Astrocyte (in vitro differentiated cells and primary cell): ENCODE data around the gene SLC25A21. TPM values are rescaled to one million over a fixed set of nuclear protein-coding genes. Genes with fewer than 3 reads are reported as not detected.

ENCODE experiments used
- DNase-seq: peaks from one replicate; pipeline ENCODE4 v3.0.0-alpha.2; 2010; ENCODE audit warnings: low read depth
- FAIRE-seq: peaks from 2 replicates; lab custom pipeline; 2011; peaks lifted over from hg19 to GRCh38; lab: Jason Lieb, UNC
- H2AFZ ChIP-seq: 2 replicates; pipeline ENCODE4 v1.6.0; 2012; ENCODE audit warnings: low read depth, low read length, inconsistent platforms
- H3K27ac ChIP-seq: 2 replicates; pipeline ENCODE4 v1.5.1; 2011; ENCODE audit warnings: low read depth, low read length, inconsistent platforms
- H3K27me3 ChIP-seq: 2 replicates; pipeline ENCODE4 v1.6.0; 2011; ENCODE audit warnings: low read length, inconsistent platforms; ENCODE audit not compliant: insufficient read depth
- H3K36me3 ChIP-seq: 2 replicates; pipeline ENCODE4 v1.5.1; 2011; ENCODE audit warnings: low read length, inconsistent platforms; ENCODE audit not compliant: insufficient read depth
- H3K4me1 ChIP-seq: 2 replicates; pipeline ENCODE4 v1.5.1; 2011; ENCODE audit warnings: low read length, inconsistent platforms; ENCODE audit not compliant: insufficient read depth
- H3K4me2 ChIP-seq: 2 replicates; pipeline ENCODE4 v1.6.0; 2012; ENCODE audit warnings: low read length, inconsistent platforms
- H3K4me3 ChIP-seq: 2 replicates; pipeline ENCODE4 v1.5.1; 2011; ENCODE audit warnings: low read depth, mild to moderate bottlenecking, low read length, inconsistent platforms; ENCODE audit not compliant: insufficient read depth
- H3K79me2 ChIP-seq: 2 replicates; pipeline ENCODE4 v1.6.0; 2012; ENCODE audit warnings: mild to moderate bottlenecking, low read length, inconsistent platforms; ENCODE audit not compliant: insufficient read depth
- H3K9ac ChIP-seq: 2 replicates; pipeline ENCODE4 v1.6.0; 2012; ENCODE audit warnings: mild to moderate bottlenecking, low read length, inconsistent platforms
- H3K9me3 ChIP-seq: 2 replicates; pipeline ENCODE4 v1.5.1; 2012; ENCODE audit warnings: low read depth, mild to moderate bottlenecking, low read length, inconsistent platforms; ENCODE audit not compliant: insufficient read depth
- H4K20me1 ChIP-seq: 2 replicates; pipeline ENCODE4 v1.6.0; 2012; ENCODE audit warnings: low read length, inconsistent platforms; ENCODE audit not compliant: insufficient read depth
- H3K27ac Mint-ChIP-seq: one replicate; pipeline ENCODE4 v1.8.0; 2021; ENCODE audit warnings: mild to moderate bottlenecking, mixed read lengths; ENCODE audit not compliant: unreplicated experiment
- H3K27me3 Mint-ChIP-seq: one replicate; pipeline ENCODE4 v1.8.0; 2021; ENCODE audit warnings: low read depth, mixed read lengths; ENCODE audit not compliant: unreplicated experiment
- H3K36me3 Mint-ChIP-seq: one replicate; pipeline ENCODE4 v1.8.0; 2021; ENCODE audit warnings: low read depth, mixed read lengths; ENCODE audit not compliant: unreplicated experiment
- H3K4me1 Mint-ChIP-seq: one replicate; pipeline ENCODE4 v1.8.0; 2021; ENCODE audit warnings: low read depth, mixed read lengths; ENCODE audit not compliant: unreplicated experiment
- H3K4me3 Mint-ChIP-seq: one replicate; pipeline ENCODE4 v1.8.0; 2021; ENCODE audit warnings: mild to moderate bottlenecking, moderate library complexity, mixed read lengths; ENCODE audit not compliant: unreplicated experiment
- H3K9me3 Mint-ChIP-seq: one replicate; pipeline ENCODE4 v1.8.0; 2021; ENCODE audit warnings: mild to moderate bottlenecking, mixed read lengths; ENCODE audit not compliant: unreplicated experiment
- EZH2 ChIP-seq: IDR thresholded peaks from 2 replicates; pipeline ENCODE4 v1.6.1; 2012; ENCODE audit warnings: mild to moderate bottlenecking, low read length, inconsistent platforms; ENCODE audit not compliant: insufficient read depth
- total RNA-seq: library from RNA; stranded (reverse); gene quantifications from 2 replicates; pipeline ENCODE4 v1.2.1, GENCODE V29; 2021
- TF ChIP-seq, protein P1 (sequence below): IDR thresholded peaks from 2 replicates; pipeline ENCODE4 v1.5.1; 2011; ENCODE audit warnings: low read depth, mild to moderate bottlenecking, inconsistent platforms, low read length, moderate library complexity; ENCODE audit not compliant: insufficient read depth

The SLC25A21 gene
- total RNA-seq, 1 donor from 2014 or later = 1.5 TPM

DNA sequence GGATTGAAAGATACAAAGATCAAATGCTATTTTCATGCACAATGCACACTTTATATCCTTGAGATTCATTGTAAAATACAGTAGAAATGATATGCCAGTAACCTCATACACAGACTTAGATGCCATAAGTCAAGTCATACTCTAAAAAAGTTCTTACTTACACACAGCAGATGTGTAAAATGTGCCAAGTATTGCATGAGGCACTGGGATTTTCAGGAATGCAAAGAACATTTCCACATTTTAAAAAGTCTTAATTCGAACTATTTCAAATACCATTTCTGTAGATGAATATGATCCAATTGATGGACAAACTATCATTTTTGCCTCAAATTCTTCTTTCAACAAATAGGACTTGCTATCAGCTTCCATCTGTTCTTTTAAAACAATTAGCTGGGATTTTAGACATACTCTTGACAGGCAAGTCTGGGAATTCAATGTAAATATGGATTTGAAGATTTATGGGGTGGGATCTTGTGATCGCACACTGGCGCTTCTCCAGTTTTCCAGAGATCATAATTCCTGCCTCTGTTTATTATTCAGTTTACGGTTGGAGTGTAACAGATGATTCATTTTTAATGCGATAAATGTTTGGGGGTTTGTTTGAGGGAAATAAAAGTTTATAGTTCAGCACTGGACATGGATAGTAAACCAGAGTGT is 326.9 kb downstream of the SLC25A21 start:
- FAIRE-seq = no peak

DNA sequence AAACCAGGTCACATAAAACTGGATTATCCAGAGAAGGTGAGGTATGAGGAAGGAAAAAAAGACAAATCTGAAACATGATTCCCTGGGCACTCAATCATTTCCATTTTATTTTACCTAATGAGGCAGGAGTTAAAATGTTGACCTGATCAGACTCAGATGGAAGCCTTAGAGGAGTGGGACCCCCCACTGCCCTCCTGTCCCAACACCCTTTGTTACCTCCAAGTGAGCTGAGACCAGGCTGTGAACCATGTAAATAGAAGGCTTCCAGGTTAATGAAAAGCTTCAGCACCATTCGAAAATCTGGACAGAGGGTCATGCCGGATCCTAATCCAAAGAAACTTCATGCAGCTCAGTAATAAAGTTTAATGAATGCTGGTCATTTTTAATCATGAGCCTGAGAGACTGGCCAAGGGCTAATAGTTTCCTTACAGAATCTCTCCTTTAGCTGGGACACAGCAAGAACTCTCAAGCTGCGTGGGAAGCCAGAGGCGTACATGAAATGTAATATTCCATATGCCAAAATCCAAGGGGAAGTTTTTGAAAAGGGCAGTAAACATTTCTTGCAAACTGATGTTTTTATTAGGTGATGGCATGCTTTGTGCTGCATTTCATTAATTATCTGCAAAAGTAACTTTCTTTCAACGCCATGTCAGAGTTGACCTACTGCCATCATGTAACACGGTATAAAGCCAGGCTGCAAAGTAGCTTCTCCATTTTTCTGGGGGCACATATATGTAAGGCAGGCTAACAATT is 327.8 kb downstream of the SLC25A21 start:
- TF ChIP-seq EZH2 = no peak
- TF ChIP-seq, protein P1, sequence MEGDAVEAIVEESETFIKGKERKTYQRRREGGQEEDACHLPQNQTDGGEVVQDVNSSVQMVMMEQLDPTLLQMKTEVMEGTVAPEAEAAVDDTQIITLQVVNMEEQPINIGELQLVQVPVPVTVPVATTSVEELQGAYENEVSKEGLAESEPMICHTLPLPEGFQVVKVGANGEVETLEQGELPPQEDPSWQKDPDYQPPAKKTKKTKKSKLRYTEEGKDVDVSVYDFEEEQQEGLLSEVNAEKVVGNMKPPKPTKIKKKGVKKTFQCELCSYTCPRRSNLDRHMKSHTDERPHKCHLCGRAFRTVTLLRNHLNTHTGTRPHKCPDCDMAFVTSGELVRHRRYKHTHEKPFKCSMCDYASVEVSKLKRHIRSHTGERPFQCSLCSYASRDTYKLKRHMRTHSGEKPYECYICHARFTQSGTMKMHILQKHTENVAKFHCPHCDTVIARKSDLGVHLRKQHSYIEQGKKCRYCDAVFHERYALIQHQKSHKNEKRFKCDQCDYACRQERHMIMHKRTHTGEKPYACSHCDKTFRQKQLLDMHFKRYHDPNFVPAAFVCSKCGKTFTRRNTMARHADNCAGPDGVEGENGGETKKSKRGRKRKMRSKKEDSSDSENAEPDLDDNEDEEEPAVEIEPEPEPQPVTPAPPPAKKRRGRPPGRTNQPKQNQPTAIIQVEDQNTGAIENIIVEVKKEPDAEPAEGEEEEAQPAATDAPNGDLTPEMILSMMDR = no peak
- no peak overlapping the region for H3K9ac ChIP-seq
- H2AFZ ChIP-seq = no peak overlapping the region
- FAIRE-seq (no peak), DNase-seq (no peak)
- no peaks in the 10 kb centered on the region for H3K79me2 ChIP-seq
- H3K4me2 ChIP-seq = no peak overlapping the region
- Mint-ChIP-seq H3K4me1 (no peaks in the 10 kb centered on the region), H3K4me3 (no peak overlapping the region), H3K27ac (no peak overlapping the region), H3K9me3 (no peaks in the 10 kb centered on the region), H3K36me3 (no peaks in the 10 kb centered on the region), H3K27me3 (no peaks in the 10 kb centered on the region)
- no peaks in the 10 kb centered on the region for H3K27me3 ChIP-seq
- no peak overlapping the region for H3K27ac ChIP-seq
- H3K9me3 ChIP-seq = peaks cover 3% of the 10 kb centered on the region
- H3K36me3 ChIP-seq = no peaks in the 10 kb centered on the region
- H4K20me1 ChIP-seq = no peaks in the 10 kb centered on the region
- no peak overlapping the region for H3K4me3 ChIP-seq
- no peaks in the 10 kb centered on the region for H3K4me1 ChIP-seq

More for the DNA sequence above, 326.9 kb downstream of the SLC25A21 start:
- H3K4me3 Mint-ChIP-seq = no peak overlapping the region
- no peaks in the 10 kb centered on the region for H3K9me3 Mint-ChIP-seq
- H3K79me2 ChIP-seq = no peaks in the 10 kb centered on the region
- H3K27me3 Mint-ChIP-seq = no peaks in the 10 kb centered on the region
- H3K27ac Mint-ChIP-seq = no peak overlapping the region
- H3K36me3 ChIP-seq = no peaks in the 10 kb centered on the region
- no peak overlapping the region for H3K4me2 ChIP-seq
- no peaks in the 10 kb centered on the region for H3K4me1 ChIP-seq
- H3K27me3 ChIP-seq = no peaks in the 10 kb centered on the region
- no peak for TF ChIP-seq EZH2
- TF ChIP-seq, protein P1 = no peak
- H3K9ac ChIP-seq = no peak overlapping the region
- no peak overlapping the region for H2AFZ ChIP-seq
- no peak for DNase-seq
- H3K4me1 Mint-ChIP-seq = no peaks in the 10 kb centered on the region
- H3K36me3 Mint-ChIP-seq = no peaks in the 10 kb centered on the region
- H3K9me3 ChIP-seq = peaks cover 3% of the 10 kb centered on the region
- H4K20me1 ChIP-seq = no peaks in the 10 kb centered on the region
- no peak overlapping the region for H3K4me3 ChIP-seq
- no peak overlapping the region for H3K27ac ChIP-seq

DNA sequence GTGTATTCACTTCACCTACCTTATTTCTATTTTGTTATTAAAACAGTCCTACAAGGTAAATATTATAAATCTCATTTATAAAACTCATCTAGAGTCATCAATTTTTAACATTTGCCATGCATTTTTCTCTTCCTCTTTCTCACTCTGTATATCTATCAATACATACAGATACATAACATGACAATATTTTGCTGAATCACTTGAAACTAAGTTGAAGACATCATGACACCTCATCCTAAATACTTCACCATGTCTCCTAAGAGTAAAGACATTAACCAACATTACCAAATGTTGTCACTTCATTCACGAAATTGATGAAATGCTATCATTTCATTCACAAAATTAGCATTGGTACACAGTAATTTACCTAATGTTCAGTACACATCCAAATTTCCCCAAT is 329.0 kb downstream of the SLC25A21 start:
- no peak overlapping the region for H3K27ac Mint-ChIP-seq
- H3K4me1 Mint-ChIP-seq = no peaks in the 10 kb centered on the region
- H3K27me3 ChIP-seq = no peaks in the 10 kb centered on the region
- FAIRE-seq = no peak
- no peaks in the 10 kb centered on the region for H3K9me3 Mint-ChIP-seq
- no peaks in the 10 kb centered on the region for H3K27me3 Mint-ChIP-seq
- no peak overlapping the region for H3K4me3 Mint-ChIP-seq
- H2AFZ ChIP-seq = no peak overlapping the region
- peaks cover 3% of the 10 kb centered on the region for H3K9me3 ChIP-seq
- no peak overlapping the region for H3K27ac ChIP-seq
- no peaks in the 10 kb centered on the region for H4K20me1 ChIP-seq
- no peaks in the 10 kb centered on the region for H3K79me2 ChIP-seq
- no peak for DNase-seq
- H3K36me3 ChIP-seq = no peaks in the 10 kb centered on the region
- H3K36me3 Mint-ChIP-seq = no peaks in the 10 kb centered on the region
- TF ChIP-seq EZH2 = no peak
- TF ChIP-seq, protein P1 = no peak
- no peak overlapping the region for H3K4me3 ChIP-seq
- no peak overlapping the region for H3K9ac ChIP-seq
- no peak overlapping the region for H3K4me2 ChIP-seq
- H3K4me1 ChIP-seq = no peaks in the 10 kb centered on the region
